ENCODE measurements around the gene TWIST2.

The TWIST2 gene

DNA sequence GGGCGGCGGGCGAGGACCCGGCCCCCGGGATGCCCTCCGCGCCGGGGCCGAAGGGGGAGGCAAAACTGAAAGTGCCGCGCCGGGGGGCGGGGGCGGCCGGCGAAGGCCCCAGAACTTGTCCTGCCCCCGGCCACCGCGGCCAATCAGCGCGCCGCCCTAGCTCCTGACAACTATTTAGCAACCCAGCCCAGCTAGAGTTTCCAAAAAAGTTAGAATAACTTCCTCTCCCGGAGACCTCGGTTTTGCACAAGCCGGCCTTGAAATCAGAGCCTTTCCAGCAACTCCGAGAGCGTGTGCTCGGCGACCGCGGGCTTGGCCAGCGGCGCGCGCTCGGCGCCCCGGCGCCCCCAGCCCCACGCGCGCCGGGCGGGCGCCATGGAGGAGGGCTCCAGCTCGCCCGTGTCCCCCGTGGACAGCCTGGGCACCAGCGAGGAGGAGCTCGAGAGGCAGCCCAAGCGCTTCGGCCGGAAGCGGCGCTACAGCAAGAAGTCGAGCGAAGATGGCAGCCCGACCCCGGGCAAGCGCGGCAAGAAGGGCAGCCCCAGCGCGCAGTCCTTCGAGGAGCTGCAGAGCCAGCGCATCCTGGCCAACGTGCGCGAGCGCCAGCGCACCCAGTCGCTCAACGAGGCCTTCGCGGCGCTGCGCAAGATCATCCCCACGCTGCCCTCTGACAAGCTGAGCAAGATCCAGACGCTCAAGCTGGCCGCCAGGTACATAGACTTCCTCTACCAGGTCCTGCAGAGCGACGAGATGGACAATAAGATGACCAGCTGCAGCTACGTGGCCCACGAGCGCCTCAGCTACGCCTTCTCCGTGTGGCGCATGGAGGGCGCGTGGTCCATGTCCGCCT is at the start of gene TWIST2:
Gene TWIST2, plus strand, starts transcription at position 245 of the 850 bp plus-strand sequence. Its CDS starts 131 bp downstream, at position 376.
- no peak for DNase-seq (ENCODE audit: extremely low read depth in 1 of 2, low read depth in 1 of 2)

DNA sequence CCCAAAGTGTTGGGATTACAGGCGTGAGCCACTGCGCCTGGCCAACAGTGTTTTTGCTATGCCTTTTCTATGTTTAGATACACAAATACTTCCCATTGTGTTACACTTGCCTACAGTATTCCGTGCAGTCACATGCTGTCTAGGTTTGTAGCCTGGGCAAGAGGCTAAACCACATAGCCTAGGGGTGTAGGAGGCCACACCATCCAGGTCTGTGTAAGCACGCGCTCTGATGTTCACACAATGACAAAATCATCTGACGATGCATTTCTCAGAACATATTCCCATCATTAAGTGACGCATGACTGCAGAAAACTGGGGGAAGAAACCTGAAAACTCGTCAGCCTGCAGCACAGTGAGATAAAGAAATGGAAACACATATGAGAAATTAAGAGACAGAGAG is 46.1 kb upstream of the TWIST2 start:
- DNase-seq (ENCODE audit: extremely low read depth in 1 of 2, low read depth in 1 of 2), result no peak

DNA sequence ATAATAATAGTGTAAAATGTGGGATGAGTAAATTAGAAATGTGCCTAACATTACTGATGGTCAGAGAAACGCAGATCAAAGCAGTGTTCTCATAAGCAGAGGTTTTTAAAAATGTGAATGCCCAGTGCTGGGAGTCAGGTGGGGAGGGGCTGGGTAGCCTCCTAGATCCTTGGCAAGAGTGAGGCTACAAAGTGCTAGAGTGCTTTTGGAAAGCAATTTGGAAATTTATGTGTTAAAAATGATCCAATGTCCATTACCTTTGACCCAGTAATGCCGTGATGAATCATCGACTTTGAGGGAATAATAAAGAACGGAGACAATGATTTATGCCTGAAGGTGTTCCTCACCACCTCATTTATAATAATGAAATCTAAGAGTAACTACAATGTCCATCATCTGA is 44.9 kb upstream of the TWIST2 start:
- DNase-seq (ENCODE audit: extremely low read depth in 1 of 2, low read depth in 1 of 2), result no peak

DNA sequence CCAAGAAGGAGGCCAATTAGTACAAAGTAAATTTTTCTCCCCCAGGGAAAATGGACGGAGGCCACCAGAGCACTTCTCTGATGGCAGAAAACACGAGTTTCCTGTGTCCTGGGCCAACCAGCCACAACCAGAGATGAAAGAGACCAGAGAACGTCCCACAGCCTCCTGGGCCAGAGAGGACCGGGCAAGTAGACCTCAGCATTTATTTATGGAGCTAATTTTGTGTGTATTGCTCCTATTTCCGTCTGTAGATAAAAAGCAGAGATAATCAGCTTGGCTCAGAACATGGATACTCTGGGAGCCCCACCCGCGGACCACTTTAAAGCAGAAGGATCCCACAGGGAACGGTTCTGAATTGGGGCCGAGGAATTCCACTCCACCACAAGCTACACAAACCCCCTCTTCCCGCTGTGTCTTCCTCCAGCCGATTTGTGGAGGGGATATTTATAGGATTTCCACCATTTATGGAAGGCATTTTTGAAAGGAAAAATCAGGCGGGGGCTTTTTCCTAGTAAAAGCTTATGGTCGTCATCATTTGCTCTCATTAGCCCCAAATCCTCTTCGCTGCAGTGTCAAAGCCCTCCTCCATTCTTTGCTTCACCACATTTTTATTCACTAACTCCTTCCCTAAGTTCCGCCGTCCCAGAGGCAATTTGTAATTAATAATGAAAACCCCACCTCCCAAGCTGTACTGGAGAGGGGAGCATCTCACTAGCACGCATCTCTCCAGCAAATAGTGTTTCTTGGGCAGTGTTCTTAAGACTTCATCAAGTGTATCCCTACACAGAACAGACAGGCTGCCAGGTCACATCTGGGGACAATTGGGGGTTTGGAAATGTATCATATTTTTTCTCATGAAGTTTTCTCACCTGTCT is 43.7 kb upstream of the TWIST2 start:
- DNase-seq (ENCODE audit: extremely low read depth in 1 of 2, low read depth in 1 of 2), result no peak

DNA sequence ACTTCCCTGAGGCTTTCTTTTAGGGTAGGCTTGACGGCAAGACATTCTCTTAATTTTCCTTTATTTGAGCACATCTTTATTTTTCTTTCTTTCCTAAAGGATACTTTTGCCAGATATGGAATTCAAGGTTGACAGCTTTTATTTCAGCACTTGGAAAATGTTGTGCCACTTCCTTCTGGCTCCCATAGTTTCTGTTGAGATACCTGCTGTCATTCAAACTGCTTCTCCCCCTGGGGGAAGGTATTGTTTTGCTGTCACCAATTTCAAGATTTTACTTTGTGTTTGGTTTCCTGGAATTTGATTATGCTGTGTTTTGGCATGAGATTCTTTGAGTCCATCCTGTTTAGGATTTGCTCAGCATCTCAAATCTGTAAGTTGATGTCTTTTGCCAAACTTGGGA is 39.1 kb upstream of the TWIST2 start:
- DNase-seq (ENCODE audit: extremely low read depth in 1 of 2, low read depth in 1 of 2), result no peak

DNA sequence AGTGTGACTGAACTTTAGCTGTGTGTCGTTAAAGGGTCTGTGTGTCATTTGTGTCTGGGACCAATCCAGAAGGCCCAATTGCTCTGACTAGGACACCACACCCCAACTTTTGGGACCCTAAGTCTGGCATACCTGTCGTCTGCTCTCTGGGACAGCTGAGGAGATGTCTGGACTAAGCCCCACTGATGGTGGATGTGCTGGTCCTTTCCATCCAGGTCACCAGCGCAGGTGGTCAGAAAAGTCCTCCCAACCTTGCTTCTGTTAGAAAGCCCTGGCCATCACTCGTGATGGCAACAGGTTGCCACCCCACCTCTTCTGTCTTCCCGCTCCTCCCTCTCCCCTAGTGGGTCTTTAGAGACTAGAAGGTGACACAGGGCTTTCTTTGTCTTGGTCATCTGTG is 37.6 kb upstream of the TWIST2 start:
- no peak for DNase-seq (ENCODE audit: extremely low read depth in 1 of 2, low read depth in 1 of 2)

DNA sequence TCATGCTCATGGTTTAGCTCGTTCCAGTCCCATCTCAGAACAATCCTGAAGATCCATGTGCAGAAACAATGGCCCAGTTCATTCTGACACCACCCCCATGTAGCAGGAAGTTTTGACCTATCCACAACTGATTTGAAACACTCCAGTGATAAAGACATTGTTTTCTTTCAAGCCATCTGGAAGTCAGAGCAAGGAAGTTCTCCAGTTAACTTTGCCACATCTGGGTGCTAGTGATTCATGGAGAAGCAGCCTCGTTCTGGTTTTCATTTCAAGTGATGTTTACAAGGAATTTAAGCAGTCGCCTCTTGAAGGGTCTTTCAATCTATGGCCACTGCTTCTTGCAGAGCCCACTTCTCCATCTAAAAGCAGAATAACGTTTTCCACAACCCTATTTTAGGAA is 36.6 kb upstream of the TWIST2 start:
- DNase-seq (ENCODE audit: extremely low read depth in 1 of 2, low read depth in 1 of 2), result no peak

DNA sequence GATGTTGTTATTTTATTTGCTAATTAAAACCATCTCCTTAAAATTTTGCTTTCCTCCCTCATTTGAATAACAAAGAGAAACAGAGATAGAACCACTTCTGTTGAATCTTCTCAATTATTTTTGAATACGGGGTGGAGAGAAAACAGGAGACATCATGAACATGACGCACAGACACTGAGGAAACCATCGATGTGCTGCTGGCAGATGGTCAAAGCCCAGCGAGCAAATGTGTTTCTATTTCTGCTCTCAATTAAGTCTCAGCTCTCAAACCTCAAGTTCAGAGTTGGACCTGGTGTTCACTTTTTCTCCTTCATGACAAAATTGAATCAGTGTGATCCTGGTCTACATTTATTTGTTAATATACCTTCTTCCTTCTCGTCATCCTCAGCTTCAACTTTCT is 36.1 kb upstream of the TWIST2 start:
- DNase-seq (ENCODE audit: extremely low read depth in 1 of 2, low read depth in 1 of 2), result no peak

DNA sequence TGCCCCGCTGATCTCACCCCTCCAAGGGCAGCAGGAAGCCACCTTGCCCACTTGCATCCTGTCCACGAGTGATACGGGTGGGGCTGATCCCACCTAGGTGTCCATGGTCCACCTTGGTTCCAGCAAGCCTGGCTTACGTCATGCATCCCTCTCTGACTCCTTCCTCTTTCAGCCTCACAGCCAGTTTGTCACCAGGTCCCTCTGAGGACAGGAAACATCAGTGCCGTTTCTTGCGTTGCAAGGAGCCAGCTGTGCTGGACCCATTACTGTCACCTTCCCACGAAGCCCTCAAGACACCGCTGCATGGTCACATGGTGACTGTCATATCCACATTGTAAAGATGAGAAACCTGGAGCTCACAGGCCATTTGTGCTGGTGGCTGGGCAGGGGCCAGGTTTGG is 34.8 kb upstream of the TWIST2 start:
- DNase-seq (ENCODE audit: extremely low read depth in 1 of 2, low read depth in 1 of 2), result no peak

DNA sequence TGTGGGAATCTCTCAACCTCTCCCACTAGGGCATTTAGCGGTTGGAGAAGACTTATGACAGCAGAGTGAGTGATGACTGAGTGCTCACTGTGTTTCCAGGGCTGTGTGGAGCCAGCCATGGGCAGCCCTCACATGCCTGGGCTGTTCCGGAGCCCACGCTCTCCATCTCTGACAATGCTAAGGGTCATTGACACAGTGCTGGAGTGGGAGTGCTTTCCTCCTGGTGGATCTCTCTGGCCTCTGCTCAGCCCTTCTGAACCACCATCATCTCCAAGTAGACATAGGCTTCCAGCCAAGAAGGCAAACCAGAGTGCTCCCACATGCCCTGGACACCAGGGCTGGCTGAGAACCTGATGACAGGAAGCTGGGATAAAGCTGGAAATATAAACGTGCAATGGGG is 33.1 kb upstream of the TWIST2 start:
- no peak for DNase-seq (ENCODE audit: extremely low read depth in 1 of 2, low read depth in 1 of 2)

DNA sequence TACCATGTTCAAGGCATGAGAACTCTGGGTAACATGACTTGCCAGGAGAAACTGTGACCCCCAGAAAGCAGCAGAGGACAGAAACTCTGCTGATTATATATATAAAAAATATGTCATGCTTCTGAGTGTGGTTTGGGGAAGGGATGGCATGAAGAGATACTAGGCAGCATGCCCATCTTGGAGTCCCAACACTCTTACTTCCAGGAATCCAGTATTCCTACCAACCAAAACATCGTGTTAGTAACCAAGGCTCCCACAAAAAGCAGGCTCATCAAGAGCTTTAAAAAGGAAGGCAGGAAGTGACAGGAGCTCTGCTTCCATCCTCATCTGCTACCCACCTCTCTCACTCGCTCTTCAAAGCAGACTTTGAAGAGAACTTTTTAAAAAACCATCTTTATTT is 31.6 kb upstream of the TWIST2 start:
- no peak for DNase-seq (ENCODE audit: extremely low read depth in 1 of 2, low read depth in 1 of 2)

DNA sequence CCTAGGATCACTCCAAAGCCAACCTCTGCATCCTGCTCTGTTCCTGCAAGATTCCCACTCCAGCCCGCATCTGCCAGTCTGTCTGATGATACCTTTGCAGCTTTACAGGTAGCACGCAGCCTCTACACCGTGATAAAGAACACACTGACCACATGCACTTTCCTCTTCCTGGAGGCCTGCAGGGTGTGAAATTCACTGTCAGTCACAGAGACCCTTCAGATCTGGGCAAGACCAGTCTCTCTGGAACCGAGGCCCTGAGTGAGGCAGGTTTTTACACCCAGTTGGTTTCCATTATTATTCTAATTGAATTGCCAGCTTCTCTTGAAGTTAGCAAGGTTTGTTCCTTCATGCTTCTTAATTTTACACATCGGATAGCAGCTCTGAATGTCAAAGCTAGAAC is 30.5 kb upstream of the TWIST2 start:
- no peak for DNase-seq (ENCODE audit: extremely low read depth in 1 of 2, low read depth in 1 of 2)

DNA sequence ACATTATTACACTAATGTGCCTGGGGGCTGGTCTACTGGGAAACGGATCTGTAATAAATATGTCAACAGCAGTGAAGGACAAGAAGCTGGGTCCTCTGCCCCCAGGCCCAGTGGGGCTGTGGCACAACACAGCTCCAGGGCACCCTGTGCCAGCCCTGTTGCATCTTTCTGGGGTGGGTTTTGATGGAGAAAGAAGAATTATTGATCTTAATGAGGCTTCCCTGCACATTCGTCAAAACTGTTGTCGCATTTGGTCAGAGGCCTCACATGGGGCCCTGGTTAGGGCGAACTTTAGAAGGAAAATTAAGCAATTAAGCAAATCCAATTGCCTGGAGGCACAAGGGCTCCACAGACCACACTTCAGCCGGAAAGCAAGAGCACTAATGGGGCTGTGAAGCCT is 30.0 kb upstream of the TWIST2 start:
- no peak for DNase-seq (ENCODE audit: extremely low read depth in 1 of 2, low read depth in 1 of 2)

DNA sequence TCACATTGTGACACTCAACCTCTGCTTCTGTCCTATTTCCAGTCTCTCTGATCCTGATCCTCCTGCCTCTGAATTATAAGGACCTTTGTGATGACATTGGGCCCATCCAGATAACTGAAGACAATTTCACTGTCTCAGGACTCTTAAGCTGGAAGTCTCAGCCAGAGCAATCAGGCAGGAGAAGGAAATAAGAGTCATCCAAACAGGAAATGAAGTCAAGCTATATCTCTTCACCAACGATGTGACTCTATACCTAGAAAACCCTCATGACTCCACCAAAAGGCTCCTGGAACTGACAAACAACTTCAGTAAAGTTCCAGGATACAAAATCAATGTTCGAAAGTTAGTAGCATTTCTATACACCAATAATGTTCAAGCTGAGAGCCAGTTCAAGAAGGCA is 29.3 kb upstream of the TWIST2 start:
- no peak for DNase-seq (ENCODE audit: extremely low read depth in 1 of 2, low read depth in 1 of 2)

DNA sequence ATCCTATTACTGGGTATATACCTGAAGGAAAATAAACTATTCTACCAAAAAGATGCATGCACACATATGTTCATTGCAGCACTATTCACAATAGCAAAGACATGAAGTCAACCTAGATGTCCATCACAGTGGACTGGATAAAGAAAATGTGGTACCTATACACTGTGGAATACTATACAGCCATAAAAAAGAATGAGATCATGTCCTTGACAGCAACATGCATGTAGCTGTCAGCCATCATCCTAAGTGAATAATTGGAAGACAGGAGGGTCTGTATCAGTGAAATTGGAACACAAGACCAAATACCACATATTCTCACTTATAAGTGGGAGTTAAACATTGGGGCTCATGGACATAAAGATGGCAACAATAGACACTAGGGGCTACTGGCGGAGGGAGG is 27.7 kb upstream of the TWIST2 start:
- no peak for DNase-seq (ENCODE audit: extremely low read depth in 1 of 2, low read depth in 1 of 2)

DNA sequence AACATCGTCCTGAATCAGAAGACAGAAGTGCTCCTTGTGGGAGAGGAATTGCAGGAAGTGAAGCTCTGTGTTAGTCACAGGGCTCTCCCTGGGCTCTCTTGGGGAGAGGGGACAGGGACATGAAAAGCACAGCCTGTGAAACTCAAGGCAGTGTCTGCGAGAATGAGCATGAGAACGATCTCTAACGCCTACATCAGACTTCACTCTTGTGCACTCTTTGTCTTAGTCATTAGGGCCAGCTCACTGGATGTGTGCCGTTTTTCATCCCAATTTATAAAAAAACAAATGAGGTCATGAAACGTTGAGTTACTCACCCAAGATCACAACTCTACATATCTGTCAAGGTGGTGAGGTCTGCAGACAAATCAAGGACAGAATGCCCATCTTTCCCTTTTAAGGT is 27.0 kb upstream of the TWIST2 start:
- DNase-seq (ENCODE audit: extremely low read depth in 1 of 2, low read depth in 1 of 2), result no peak

DNA sequence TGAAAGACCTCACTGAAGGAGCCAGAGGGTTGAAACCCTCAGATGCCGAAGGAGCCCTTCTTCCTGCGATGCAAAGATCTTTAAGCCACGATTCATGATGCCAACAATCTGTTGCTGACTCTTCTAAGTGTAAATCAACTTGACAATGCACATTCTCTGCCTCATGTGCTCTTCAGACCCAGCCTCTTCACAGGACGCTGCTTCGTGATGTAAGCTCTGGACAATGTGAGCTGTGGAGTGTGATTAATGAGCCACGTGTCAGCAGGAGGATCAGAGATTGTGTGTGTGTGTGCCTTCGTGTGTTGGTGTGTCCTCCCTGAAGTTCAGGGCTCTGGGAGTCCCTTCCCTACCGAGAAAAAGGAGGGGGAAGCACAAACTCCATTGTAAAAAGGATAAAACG is 26.5 kb upstream of the TWIST2 start:
- no peak for DNase-seq (ENCODE audit: extremely low read depth in 1 of 2, low read depth in 1 of 2)

DNA sequence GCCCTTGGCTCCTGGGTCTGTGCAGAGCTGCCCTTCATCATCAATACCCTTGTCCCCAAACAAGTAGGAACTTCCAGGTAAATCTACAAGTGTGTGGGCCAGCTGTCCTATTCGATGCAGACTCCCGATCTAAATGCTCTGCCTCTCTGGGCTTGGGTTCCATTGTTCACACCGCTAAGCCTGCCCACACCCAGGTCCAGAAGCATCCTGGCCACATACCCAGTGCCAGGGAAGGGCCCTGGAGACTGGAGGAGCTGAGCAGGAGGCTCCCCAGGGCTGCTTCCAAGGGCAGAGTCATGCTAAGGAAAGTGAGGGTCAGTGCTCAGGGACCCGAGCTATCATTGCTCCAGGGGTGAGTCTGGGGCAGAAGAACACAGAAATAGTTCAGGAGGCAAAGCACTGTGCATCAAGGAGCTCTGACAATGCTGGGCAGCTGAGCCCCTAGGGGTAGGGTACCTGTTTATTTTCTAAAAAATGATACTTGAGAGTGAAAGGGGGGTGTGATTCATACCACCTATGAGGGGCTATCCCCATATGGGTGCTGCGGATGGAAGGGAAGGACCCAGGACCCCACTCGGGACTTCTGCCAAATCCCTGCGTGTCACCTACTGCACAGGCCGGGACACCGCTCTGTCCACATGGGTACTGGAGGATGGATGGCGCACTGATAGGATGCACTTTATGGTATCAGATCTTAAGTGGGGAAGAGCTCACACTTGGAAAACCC is 25.8 kb upstream of the TWIST2 start:
- no peak for DNase-seq (ENCODE audit: extremely low read depth in 1 of 2, low read depth in 1 of 2)

DNA sequence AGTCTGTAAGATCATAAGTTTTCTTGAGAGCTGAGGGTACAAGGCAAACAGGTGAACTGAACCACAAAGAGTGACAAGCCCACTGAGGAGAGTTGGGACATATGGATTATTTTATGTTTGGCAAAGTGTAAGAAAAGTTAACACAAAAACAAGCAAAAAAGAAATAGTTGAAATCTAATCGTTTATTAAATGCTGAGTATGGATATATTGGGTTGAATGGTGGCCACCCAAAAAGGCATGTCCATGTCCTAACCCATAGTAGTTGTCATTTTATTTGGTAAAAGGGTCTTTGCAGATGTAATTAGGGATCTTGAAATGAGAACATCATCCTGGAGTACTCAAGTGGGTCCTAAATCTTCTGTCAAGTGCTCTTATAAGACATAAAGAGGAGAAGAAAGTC is 24.9 kb upstream of the TWIST2 start:
- no peak for DNase-seq (ENCODE audit: extremely low read depth in 1 of 2, low read depth in 1 of 2)

DNA sequence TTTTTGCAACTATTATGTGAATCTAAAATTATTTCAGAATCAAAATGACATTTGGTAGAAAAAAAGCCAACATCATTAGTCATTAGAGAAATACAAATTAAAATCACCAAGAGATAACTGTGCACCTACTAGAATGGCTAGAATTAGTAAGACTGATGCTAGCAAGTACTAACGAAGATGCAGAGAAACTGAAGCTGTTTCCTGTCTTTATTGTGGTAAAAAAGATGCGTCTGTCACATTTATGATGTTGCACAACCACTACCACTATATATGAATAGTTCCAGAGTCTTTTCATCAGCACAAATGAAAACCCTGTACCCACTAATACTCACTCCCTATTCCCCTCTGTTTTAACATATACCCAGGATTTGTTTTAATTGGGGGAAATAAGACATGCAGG is 16.7 kb upstream of the TWIST2 start:
- no peak for DNase-seq (ENCODE audit: extremely low read depth in 1 of 2, low read depth in 1 of 2)

DNA sequence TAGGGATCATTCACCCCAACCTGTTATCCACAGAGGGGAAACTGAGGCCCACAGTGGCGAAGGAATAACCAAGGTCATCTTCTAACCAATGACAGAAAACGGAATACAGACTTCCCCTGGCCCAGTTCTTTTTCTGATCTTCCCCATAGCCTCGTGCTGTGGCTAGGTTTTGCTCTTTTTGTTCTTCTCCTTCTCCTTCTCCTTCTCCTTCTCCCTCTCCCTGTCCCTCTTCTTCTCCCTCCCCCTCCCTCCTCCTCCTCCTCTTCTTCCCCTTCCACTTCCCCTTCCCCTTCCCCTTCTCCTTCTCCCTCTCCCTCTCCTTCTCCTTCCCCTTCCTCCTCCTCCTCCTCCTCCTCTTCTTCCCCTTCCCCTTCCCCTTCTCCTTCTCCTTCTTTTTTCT is 12.9 kb upstream of the TWIST2 start:
- DNase-seq (ENCODE audit: extremely low read depth in 1 of 2, low read depth in 1 of 2), result no peak
